PC-9 (cell line): ENCODE data around the gene RPL36A.

Experiments used
- CTCF ChIP-seq: fragments of 200-600 bp; sonication (generic); conservative IDR thresholded peaks from 2 replicates; pipeline ENCODE4 v1.6.1; 2017; ENCODE audit warnings: mixed run types, antibody characterized with exemption, mild to moderate bottlenecking, moderate library complexity
- EZH2 ChIP-seq: fragments of 200-600 bp; sonication (generic); IDR thresholded peaks from 2 replicates; pipeline ENCODE4 v1.8.0; 2017; ENCODE audit warnings: antibody characterized with exemption, low read depth

- TF ChIP-seq CTCF, result no peak
- no peak for TF ChIP-seq EZH2
These were observed 28.1 kb upstream of the RPL36A start for GRCh38 chrX:101362757-101363156.
